Stimulated activated naive CD4-positive, alpha-beta T cell treated with Interleukin-2 at 50 U/mL for 16 hours (primary cell): ENCODE results near the gene GAB2.
"Not testable (repeated sequence)": the region's sequence is repeated elsewhere in the genome, so short reads cannot be mapped to it uniquely, and the experiment has no call there.

Source experiments
- DNase-seq: peaks from one replicate; lab custom pipeline; 2025; lab: John Stamatoyannopoulos, UW

Gene GAB2

DNA sequence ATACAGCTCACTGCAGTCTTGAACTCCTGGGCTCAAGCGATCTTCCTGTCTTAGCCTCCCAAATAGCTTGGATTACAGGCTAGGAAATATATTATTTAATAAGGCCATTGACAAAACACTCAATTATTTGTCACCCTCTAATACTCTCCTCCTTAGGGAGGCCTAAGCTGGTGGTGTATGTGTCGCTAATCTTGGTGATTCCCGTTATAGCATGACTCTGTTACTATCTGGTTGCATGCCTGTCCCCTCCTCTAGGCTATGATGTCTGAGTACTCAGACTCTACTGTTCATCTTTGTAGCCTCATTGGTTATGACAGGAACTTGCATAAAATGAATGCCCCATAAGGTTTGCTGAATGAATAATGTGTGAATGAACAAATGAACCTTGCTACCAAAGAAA is 141.3 kb downstream of the GAB2 start:
- DNase-seq, result no peak

DNA sequence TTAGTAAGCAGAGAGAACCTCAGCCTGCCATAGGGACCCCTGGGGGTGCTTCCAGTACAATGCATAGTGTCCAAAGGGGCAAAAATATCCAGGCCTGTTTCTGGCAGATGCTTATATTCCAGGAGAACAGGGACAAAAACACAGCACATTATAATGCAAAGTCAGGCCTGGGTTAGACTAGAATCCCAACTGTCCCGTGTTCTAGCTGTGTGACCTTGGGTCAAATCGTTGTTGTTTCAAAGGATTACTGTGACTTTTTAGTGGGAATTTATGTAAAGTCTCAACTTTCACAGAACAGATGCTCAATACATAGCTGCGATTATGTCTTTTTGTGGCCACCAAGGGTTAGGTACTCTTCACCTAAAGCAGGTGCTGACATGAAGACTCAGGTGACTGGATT is 142.9 kb downstream of the GAB2 start:
- DNase-seq, result no peak

- not testable (repeated sequence) for DNase-seq
Observed at GRCh38 chr11:78272625-78273269, 144.9 kb downstream of the GAB2 start.

GRCh38 chr11:78271801-78272200 is 145.8 kb downstream of the GAB2 start:
- DNase-seq, result not testable (repeated sequence)

- DNase-seq, result no peak
Observed at GRCh38 chr11:78270971-78271370, 146.6 kb downstream of the GAB2 start.

GRCh38 chr11:78269806-78270205 is 147.8 kb downstream of the GAB2 start:
- no peak for DNase-seq

DNA sequence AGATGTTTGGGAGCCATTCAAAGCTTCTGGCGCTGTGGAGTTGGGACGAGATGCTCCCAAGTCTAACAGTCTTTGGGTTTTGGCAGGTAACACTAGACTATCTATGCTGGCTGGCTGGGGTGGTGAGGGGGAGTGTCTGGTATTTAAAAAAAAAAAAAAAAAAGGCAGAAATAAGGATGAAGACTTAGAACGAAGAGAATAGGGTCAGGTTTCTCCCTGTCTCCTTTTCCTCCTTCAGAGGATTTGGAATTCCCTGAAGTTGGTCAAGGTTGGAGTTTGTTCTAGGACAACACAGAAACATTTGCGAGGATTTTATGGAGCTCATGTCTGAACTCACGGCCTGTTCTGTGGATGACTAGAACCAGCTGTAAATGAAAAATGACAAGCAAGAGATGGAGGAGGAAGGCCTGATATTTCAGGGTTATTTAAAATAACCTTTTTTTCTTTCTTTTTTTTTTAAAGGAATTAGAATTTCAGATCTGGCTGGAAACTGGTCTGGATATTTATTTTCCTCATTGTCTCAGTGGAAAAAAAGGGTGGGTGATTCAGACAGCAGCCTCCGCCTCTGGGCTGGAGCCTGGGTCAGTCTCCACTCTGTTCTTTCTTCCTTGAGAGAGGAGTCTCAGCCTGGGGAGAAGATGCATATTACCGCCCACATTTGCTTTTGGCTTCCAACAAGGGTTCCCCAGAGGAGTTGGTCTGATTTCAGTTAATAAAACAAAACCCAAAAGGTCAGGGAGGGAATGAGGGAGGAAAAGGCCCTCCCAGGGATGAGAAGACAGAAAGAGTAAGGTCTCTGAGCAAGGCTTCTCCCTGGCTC is 148.8 kb downstream of the GAB2 start:
- no peak for DNase-seq

- DNase-seq, result no peak
Observed at GRCh38 chr11:78266451-78266850, 151.2 kb downstream of the GAB2 start.

- no peak for DNase-seq
Observed at GRCh38 chr11:78265326-78265725, 152.3 kb downstream of the GAB2 start.

DNA sequence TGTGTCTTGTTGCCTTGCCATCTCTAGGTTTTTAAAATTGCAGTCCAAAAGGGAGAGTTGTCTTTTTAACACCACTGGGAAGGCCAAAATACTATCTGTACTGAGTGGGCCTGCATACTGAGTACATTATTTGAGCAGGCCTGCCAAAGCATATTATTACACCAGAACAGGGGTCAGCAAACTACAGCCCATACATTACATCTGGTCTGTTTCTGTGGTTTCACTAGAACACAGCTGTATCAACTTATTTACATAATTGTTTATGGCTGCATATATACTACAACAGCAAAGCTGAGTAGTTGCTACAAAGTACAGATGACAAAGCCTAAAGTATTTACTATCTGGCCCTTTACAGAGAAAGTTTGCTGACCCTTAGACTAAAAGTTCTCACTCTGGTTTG is 154.9 kb downstream of the GAB2 start:
- DNase-seq, result no peak

GRCh38 chr11:78262238-78262637 is 155.4 kb downstream of the GAB2 start:
- no peak for DNase-seq

DNA sequence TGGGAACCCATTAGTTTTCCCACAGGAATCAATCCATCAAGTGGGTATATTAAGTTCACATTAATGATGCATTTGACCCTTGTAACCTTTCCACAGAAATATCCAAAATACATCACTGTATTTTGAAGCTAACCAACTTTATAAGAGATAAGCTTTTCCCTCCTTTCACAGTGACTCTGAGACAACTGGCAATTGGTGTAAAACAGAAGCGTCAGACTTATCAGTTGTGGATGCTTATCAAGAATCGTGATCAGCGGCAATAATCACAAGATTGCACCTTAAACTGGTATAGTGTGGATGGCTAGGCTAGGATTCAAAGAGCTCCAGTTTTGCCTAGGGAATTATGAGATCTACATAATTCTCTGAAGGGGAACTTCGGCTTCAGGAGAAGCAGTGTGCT is 155.8 kb downstream of the GAB2 start:
- DNase-seq, result no peak

DNA sequence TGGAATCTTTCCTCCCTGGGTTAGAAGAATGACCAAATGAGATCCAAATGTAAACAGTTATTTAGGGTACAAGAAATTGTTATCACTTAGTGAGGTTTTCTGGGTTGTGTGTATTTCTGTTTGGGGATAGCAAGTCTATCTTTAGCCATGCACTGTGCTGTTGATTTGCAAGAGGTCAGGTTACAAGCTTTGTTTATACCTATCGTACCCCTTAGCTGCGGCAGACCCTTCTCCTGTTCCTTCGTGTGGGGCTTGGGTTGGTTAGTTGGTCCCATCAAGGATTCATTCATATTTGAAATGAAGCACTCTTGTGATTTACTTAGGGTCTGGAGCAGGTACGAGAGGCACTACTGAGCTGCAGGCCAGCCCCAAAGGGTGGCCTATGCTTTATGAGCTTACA is 156.3 kb downstream of the GAB2 start:
- DNase-seq, result no peak

DNA sequence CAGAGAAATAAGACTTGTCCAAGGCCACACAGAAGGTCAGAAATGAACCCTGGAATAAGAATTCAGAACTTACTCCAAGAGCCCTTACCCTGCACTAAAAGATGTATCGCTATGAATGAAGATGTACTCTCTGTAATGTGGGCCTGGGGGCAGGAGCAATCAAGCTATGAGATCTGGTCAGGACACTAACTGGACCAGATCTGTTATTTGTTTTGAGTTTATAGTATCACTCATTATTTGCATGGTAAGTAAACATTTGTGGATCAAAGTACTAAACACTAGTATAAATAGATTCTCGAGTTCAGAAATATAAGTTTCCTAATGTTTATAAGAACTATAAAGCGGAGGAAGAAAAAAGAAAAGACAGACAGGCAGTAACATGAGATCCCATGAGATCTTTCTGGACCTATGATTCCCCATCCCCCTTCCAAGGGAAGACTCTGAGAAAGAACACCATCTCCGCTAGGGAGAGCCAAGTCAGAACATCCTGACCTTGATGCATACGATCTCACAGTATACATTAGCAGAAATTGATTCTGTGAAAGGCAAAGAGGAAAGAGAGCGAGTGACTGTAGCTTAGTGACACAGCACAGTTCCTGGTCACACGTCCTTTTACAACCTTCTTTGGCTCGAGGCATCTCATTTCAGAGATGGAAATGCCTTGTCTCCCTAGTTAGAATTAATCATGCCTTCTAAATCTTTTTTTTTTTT is 157.7 kb downstream of the GAB2 start:
- DNase-seq, result no peak

- DNase-seq, result no peak
Observed at GRCh38 chr11:78257654-78258053, 160.0 kb downstream of the GAB2 start.

DNA sequence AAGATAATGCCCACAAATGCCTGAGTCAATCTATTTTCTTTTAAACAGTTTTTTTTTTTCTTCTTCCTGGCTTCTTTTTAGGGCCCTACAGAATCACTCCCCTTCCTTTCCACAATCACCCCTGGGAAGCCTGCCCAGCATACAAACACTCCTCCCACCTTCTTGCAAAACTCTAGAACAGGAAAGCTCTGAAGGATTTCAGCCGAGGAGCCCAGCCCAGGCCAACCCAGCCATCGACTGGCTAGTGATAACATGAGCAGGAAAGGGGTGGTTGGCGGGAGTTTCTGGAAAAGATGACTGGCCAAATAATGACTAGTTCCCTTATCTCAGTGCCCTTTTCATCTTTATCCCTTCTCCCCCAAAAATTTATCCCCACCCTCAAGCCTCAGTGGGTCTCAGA is 160.7 kb downstream of the GAB2 start:
- no peak for DNase-seq

GRCh38 chr11:78255919-78256318 is 161.7 kb downstream of the GAB2 start:
- no peak for DNase-seq

- no peak for DNase-seq
Observed at GRCh38 chr11:78254268-78254667, 163.4 kb downstream of the GAB2 start.

GRCh38 chr11:78253797-78254196 is 163.8 kb downstream of the GAB2 start:
- DNase-seq, result no peak

DNA sequence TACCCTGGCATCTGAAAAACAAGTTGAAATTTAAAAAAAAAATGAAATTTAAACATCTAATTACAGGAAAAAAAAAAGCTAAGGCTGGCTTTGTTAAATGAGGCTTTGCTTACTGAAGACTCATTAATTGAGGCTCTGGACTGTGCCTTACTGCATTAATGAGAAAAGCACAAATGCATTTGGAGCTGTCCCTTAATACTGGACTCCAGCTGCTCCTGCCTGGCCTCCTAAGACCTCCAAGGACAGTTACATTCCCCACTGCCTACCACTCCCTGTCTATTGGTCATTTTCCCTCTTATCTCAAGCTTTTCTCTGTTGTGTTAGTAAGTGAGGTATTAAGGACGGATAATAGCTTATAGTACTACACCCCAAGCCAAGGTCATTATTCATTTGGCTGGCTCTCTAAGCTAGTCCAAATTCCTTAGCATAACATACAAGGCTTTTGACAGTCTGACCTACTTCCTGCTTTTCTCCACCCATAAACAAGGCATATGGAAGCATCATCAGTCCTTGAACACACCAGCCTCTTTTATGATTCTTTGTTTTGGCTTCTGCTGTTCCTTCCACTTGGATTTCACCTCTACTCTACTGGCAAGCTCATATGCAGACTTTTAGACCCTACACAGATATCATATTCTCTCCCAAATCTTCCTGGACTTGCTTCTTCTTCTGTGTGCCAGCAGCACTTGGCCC is 166.4 kb downstream of the GAB2 start:
- no peak for DNase-seq

- no peak for DNase-seq
Observed at GRCh38 chr11:78250099-78250498, 167.5 kb downstream of the GAB2 start.

- DNase-seq, result no peak
Observed at GRCh38 chr11:78248903-78249302, 168.7 kb downstream of the GAB2 start.
